NB4 (cell line): ENCODE data around the gene KAT2B.

ENCODE experiments used
- DNase-seq: peaks from one replicate; pipeline ENCODE4 v3.0.0; 2010; ENCODE audit warnings: low read depth
- H3K4me3 ChIP-seq: one replicate; pipeline ENCODE4 v1.5.1; 2011; ENCODE audit warnings: mild to moderate bottlenecking, low read depth, low read length, moderate library complexity
- MAX ChIP-seq: IDR thresholded peaks from 2 replicates; pipeline ENCODE4 v1.6.1; 2011; ENCODE audit warnings: low read depth, low read length
- MYC ChIP-seq: IDR thresholded peaks from 2 replicates; pipeline ENCODE4 v1.6.1; 2011; ENCODE audit warnings: low read depth, low read length
- POLR2A ChIP-seq: IDR thresholded peaks from 2 replicates; pipeline ENCODE4 v1.6.1; 2011; ENCODE audit warnings: mild to moderate bottlenecking; ENCODE audit not compliant: insufficient read length; ENCODE audit errors: extremely low read depth
- TF ChIP-seq, protein P1 (sequence below): IDR thresholded peaks from one replicate; pipeline ENCODE4 v1.5.1; 2012; ENCODE audit warnings: low read depth, low read length

KAT2B gene

GRCh38 chr3:20077068-20077467 is 36.8 kb downstream of the KAT2B start:
- H3K4me3 ChIP-seq, result no peak overlapping the region
- DNase-seq, result no peak
- no peak for TF ChIP-seq POLR2A
- TF ChIP-seq MAX, result no peak
- TF ChIP-seq, protein P1, sequence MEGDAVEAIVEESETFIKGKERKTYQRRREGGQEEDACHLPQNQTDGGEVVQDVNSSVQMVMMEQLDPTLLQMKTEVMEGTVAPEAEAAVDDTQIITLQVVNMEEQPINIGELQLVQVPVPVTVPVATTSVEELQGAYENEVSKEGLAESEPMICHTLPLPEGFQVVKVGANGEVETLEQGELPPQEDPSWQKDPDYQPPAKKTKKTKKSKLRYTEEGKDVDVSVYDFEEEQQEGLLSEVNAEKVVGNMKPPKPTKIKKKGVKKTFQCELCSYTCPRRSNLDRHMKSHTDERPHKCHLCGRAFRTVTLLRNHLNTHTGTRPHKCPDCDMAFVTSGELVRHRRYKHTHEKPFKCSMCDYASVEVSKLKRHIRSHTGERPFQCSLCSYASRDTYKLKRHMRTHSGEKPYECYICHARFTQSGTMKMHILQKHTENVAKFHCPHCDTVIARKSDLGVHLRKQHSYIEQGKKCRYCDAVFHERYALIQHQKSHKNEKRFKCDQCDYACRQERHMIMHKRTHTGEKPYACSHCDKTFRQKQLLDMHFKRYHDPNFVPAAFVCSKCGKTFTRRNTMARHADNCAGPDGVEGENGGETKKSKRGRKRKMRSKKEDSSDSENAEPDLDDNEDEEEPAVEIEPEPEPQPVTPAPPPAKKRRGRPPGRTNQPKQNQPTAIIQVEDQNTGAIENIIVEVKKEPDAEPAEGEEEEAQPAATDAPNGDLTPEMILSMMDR, result no peak

GRCh38 chr3:20078194-20078714 is 38.0 kb downstream of the KAT2B start:
- DNase-seq, result no peak
- no peak for TF ChIP-seq MYC
- TF ChIP-seq, protein P1, result no peak
- TF ChIP-seq POLR2A, result no peak
- no peak for TF ChIP-seq MAX
- H3K4me3 ChIP-seq, result no peak overlapping the region

DNA sequence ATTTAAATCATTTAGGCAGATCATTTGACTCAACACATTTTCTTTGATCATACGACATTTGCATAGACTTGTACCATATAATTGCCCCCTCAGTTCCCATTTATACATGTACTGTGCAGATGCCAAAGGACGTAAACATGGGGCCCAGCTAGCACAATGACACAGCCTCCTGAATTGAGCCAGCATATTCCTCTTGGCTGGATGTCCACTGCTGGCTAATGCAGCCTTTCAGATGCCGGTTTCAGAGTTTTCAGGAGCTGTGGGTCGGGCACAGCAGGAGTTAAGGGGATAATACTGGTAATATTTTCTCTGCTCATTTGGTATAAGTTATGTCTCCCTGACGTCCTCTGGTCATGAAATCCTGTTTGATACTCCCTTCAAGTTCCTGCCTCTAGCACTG is 39.4 kb downstream of the KAT2B start:
- TF ChIP-seq MYC (no peak), MAX (no peak), POLR2A (no peak)
- TF ChIP-seq, protein P1, result no peak
- H3K4me3 ChIP-seq, result no peak overlapping the region
- DNase-seq, result no peak

GRCh38 chr3:20080956-20081554 is 40.8 kb downstream of the KAT2B start:
- TF ChIP-seq POLR2A (no peak), MYC (no peak; the same call in 1 of the 2 replicates), MAX (no peak)
- TF ChIP-seq, protein P1, result no peak
- no peak overlapping the region for H3K4me3 ChIP-seq
- DNase-seq, result peak; percentile 17

- no peak for TF ChIP-seq MAX
- no peak for TF ChIP-seq MYC
- TF ChIP-seq POLR2A, result no peak
- TF ChIP-seq, protein P1, result no peak
- DNase-seq, result no peak
- no peak overlapping the region for H3K4me3 ChIP-seq
Observed at GRCh38 chr3:20083253-20083652, 43.0 kb downstream of the KAT2B start.

DNA sequence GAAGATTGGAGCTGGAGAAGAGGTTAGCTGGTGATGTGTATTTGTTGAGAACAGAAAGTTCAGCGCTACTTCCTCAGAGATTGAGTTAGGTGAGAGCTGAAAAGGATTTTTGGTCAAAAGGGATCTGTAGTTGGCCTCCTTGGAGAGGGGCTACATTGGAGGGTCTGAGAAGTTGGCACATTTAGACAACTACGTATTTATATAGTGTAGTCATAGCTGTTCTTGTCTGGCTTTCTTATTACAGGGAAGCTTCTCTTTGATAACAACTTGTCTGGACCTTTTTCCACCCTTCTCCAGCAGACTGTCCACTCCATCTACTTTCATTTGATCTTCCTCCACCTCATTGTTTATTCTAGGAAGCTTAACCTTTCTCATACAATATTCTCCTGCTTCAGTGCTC is 43.7 kb downstream of the KAT2B start:
- TF ChIP-seq MYC (no peak), POLR2A (no peak), MAX (no peak)
- TF ChIP-seq, protein P1, result no peak
- no peak for DNase-seq
- H3K4me3 ChIP-seq, result no peak overlapping the region
